Esophagus muscularis mucosa (tissue), 4 donors: ENCODE results near the gene AQR. TPM values are rescaled to one million over a fixed set of nuclear protein-coding genes. Genes with fewer than 3 reads are reported as not detected.

Source experiments
- DNase-seq: peaks from one replicate; pipeline ENCODE4 v3.0.0-alpha.2; 2017; ENCODE audit errors: extremely low spot score
- H3K27ac ChIP-seq, 4 donors: fragments of 200-600 bp; sonication (generic); replicated peaks in 1 of 4; 1 replicate in 3 of 4; 2 replicates in 1 of 4; pipeline ENCODE4 v1.5.1; 2016 to 2019; ENCODE audit warnings: mild to moderate bottlenecking in 1 of 4
- H3K27me3 ChIP-seq, 4 donors: fragments of 200-600 bp; sonication (generic); one replicate each; pipeline versions ENCODE4 v1.5.1 to v1.6.0; 2016 to 2019
- H3K36me3 ChIP-seq, 4 donors: fragments of 200-600 bp; sonication (generic); one replicate each; pipeline ENCODE4 v1.5.1; 2016 to 2019
- H3K4me1 ChIP-seq, 4 donors: fragments of 200-600 bp; sonication (generic); one replicate each; pipeline ENCODE4 v1.5.1; 2016 to 2019
- H3K4me3 ChIP-seq, 4 donors: fragments of 200-600 bp; sonication (generic); 1 replicate in 2 of 4; 2 replicates in 2 of 4; pipeline ENCODE4 v1.5.1; 2016 to 2019; ENCODE audit warnings: mild to moderate bottlenecking in 4 of 4, moderate library complexity in 1 of 4
- H3K9me3 ChIP-seq, 4 donors: fragments of 200-600 bp; sonication (generic); 1 replicate in 3 of 4; 2 replicates in 1 of 4; pipeline ENCODE4 v1.5.1; 2016 to 2019
- EP300 ChIP-seq: sonication (generic); formaldehyde crosslinking; IDR thresholded peaks from one replicate; pipeline ENCODE4 v1.6.1; 2017; ENCODE audit warnings: antibody characterized with exemption
- POLR2A ChIP-seq: fragments of 450-650 bp; IDR thresholded peaks from one replicate; pipeline ENCODE4 v1.6.1; 2017; ENCODE audit warnings: antibody characterized with exemption, moderate library complexity, mild to moderate bottlenecking, low read depth
- POLR2AphosphoS5 ChIP-seq, 2 donors: sonication (generic); formaldehyde crosslinking; IDR thresholded peaks; one replicate each; pipeline ENCODE4 v1.6.1; 2017; ENCODE audit warnings: antibody characterized with exemption in 2 of 2
- WGBS: methylation state at CpG from one replicate; pipeline ENCODE4 v1.1.5; 2018; 5-methylcytosine and 5-hydroxymethylcytosine counted together
- intact Hi-C: fragments of 100-400 bp; cut with DNase I; formaldehyde crosslinking; loops from one replicate; pipeline ENCODE4 v1.15.1; 2023
- total RNA-seq, 4 donors: library from RNA; depleted of rRNA; stranded (reverse); fragments of >200 nt; gene quantifications; one replicate each; pipeline versions ENCODE4 v1.1.0 to v1.2.1, GENCODE V29; 2016
- TF ChIP-seq, protein P1 (sequence below), 3 experiments: fragments of 200-600 bp in 2 of 3; fragments of 450-650 bp in 1 of 3; sonication (generic) in 2 of 3; IDR thresholded peaks; one replicate each; pipeline ENCODE4 v1.5.1; 2017 to 2019; ENCODE audit warnings: antibody characterized with exemption in 3 of 3, mild to moderate bottlenecking in 2 of 3, moderate library complexity in 1 of 3

Gene AQR
- total RNA-seq, 4 donors from 2014 or later = 14.2 to 18.7 (median 16.8) TPM

DNA sequence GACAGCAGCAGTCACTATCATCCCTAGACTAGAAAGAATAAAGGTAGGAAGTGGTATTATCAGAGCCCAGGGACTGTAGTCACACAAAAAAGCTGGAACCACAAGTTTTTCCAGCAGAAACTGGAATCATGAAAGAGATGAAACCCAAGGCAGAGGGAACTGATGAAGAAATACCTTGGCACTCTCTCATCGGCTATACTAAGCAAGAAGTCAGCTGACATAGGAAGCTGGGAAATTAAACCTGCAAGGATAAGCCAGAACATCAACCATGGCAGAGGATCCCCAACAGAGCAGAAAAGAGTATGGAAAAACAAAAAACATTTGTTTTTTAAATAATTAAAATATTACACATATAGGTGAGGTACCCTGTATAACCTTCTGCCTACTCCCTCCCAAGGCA, 86.5 kb downstream of the AQR start:
- H3K27ac ChIP-seq = no peak overlapping the region
- no peaks in the 10 kb centered on the region for H3K27me3 ChIP-seq
- no peak overlapping the region for H3K4me3 ChIP-seq
- H3K9me3 ChIP-seq = no peaks in the 10 kb centered on the region
- peaks cover 6 to 95% (median 54%) of the 10 kb centered on the region in 4 donors for H3K36me3 ChIP-seq
- intact Hi-C loops = no loop called here
- DNase-seq = no peak
- H3K4me1 ChIP-seq = no peaks in the 10 kb centered on the region
- TF ChIP-seq POLR2A (no peak), POLR2AphosphoS5 (IDR thresholded peaks at IDR 0.05) (no peak), EP300 (no peak)
- TF ChIP-seq, protein P1, sequence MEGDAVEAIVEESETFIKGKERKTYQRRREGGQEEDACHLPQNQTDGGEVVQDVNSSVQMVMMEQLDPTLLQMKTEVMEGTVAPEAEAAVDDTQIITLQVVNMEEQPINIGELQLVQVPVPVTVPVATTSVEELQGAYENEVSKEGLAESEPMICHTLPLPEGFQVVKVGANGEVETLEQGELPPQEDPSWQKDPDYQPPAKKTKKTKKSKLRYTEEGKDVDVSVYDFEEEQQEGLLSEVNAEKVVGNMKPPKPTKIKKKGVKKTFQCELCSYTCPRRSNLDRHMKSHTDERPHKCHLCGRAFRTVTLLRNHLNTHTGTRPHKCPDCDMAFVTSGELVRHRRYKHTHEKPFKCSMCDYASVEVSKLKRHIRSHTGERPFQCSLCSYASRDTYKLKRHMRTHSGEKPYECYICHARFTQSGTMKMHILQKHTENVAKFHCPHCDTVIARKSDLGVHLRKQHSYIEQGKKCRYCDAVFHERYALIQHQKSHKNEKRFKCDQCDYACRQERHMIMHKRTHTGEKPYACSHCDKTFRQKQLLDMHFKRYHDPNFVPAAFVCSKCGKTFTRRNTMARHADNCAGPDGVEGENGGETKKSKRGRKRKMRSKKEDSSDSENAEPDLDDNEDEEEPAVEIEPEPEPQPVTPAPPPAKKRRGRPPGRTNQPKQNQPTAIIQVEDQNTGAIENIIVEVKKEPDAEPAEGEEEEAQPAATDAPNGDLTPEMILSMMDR (IDR thresholded peaks at IDR 0.05) = no peak
- WGBS = 96% methylated on average over 1 of the region's 1 CpG

DNA sequence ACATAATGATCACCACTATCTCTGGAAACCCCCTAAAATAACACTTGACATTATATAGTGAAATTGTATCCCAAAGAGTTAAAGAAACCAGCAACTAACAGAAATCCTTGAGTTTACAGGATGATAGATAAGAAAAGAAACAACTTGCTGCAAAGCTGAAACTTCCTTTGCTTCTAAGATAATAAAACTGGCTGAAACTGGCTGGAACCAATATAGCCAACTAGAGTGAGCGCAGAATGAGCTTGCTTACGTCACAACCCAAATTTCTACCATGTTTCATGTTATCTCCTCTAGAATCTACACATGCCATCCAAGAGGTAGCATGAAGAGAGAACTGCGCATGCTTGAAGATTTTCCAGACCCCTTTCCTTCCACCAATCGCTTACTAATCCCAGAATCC, 90.4 kb downstream of the AQR start:
- H3K9me3 ChIP-seq = no peaks in the 10 kb centered on the region
- peaks cover 10 to 83% (median 45%) of the 10 kb centered on the region in 4 donors for H3K36me3 ChIP-seq
- no peaks in the 10 kb centered on the region for H3K27me3 ChIP-seq
- no peaks in the 10 kb centered on the region for H3K4me1 ChIP-seq
- DNase-seq = no peak
- WGBS = 72% methylated on average over 4 of the region's 4 CpGs
- H3K27ac ChIP-seq = no peak overlapping the region
- no peak for TF ChIP-seq POLR2A
- TF ChIP-seq, protein P1 (IDR thresholded peaks at IDR 0.05) = no peak
- TF ChIP-seq POLR2AphosphoS5 (IDR thresholded peaks at IDR 0.05) = no peak
- no peak for TF ChIP-seq EP300
- H3K4me3 ChIP-seq = no peak overlapping the region
- intact Hi-C loops = no loop called here

- Histone ChIP-seq H3K36me3 (peaks cover 10 to 76% (median 41%) of the 10 kb centered on the region in 4 donors), H3K4me3 (no peak overlapping the region), H3K27ac (no peak overlapping the region), H3K9me3 (no peaks in the 10 kb centered on the region), H3K4me1 (no peaks in the 10 kb centered on the region), H3K27me3 (no peaks in the 10 kb centered on the region)
- no peak for DNase-seq
- no peak for TF ChIP-seq EP300
- no peak for TF ChIP-seq POLR2A
- no peak for TF ChIP-seq POLR2AphosphoS5 (IDR thresholded peaks at IDR 0.05)
- TF ChIP-seq, protein P1 (IDR thresholded peaks at IDR 0.05) = no peak
- intact Hi-C loops = no loop called here
Measured at GRCh38 chr15:34876640-34877039, 92.9 kb downstream of the AQR start.

DNA sequence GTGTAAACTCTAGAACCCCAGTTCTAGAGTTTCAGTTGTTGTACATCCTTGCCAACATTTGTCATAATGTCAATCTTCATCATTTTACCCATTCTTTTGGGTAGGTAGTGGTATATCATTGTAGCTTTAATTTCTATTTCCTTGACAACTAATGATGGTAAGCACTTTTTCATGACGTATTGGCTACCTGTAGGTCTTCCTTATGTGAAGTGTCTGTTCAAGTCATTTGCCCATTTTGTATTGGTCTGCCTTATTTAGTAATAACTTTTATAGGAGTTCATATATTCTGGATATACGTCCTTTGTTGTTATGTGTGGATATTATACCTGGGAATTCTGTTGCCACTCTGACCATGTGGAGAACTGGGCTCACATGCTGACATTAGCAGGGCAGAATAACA, 100.4 kb downstream of the AQR start:
- Histone ChIP-seq H3K9me3 (no peaks in the 10 kb centered on the region), H3K4me3 (no peak overlapping the region), H3K4me1 (no peaks in the 10 kb centered on the region), H3K36me3 (peaks cover 4 to 72% (median 34%) of the 10 kb centered on the region in 4 donors), H3K27me3 (no peaks in the 10 kb centered on the region), H3K27ac (no peak overlapping the region)
- TF ChIP-seq POLR2AphosphoS5 (IDR thresholded peaks at IDR 0.05) (no peak), POLR2A (no peak), EP300 (no peak)
- TF ChIP-seq, protein P1 (IDR thresholded peaks at IDR 0.05) = no peak
- intact Hi-C loops = no loop called here
- no peak for DNase-seq
- 94% methylated on average over 2 of the region's 2 CpGs for WGBS

GRCh38 chr15:34865531-34865930, 104.0 kb downstream of the AQR start:
- Histone ChIP-seq H3K4me1 (no peaks in the 10 kb centered on the region), H3K9me3 (no peaks in the 10 kb centered on the region), H3K4me3 (no peak overlapping the region), H3K36me3 (peaks cover 18 to 75% (median 49%) of the 10 kb centered on the region in 4 donors), H3K27ac (no peak overlapping the region), H3K27me3 (no peaks in the 10 kb centered on the region)
- 96% methylated on average over 1 of the region's 1 CpG for WGBS
- intact Hi-C loops = no loop called here
- no peak for TF ChIP-seq POLR2A
- TF ChIP-seq, protein P1 (IDR thresholded peaks at IDR 0.05) = no peak
- no peak for TF ChIP-seq EP300
- no peak for TF ChIP-seq POLR2AphosphoS5 (IDR thresholded peaks at IDR 0.05)
- DNase-seq = no peak
